Naive thymus-derived CD8-positive, alpha-beta T cell (primary cell): ENCODE results near the gene ZNF223. TPM values are rescaled to one million over a fixed set of nuclear protein-coding genes. Genes with fewer than 3 reads are reported as not detected.

ENCODE experiments used
- ATAC-seq, 2 donors: fragments of 150-1000 bp; cut with Tn5 transposase in 1 of 2; sonication (Bioruptor Pico), chemical (Tn5 transposase) in 1 of 2; 1 replicate in 1 of 2; 2 replicates in 1 of 2; pipeline ENCODE4 v1.10.0; 2021; ENCODE audit warnings: mild to moderate bottlenecking in 2 of 2, moderate library complexity in 2 of 2
- POLR2A ChIA-PET: fragments of 350-600 bp; sonication (Branson Sonifier 250); formaldehyde crosslinking; loops from one replicate; lab custom pipeline; 2021; ENCODE audit warnings: antibody characterized with exemption; lab: Charles Lee
- DNase-seq, 10 donors: peaks; one replicate each; pipeline versions ENCODE4 v3.0.0 to v3.0.0-alpha.2; 2020 to 2022
- H3K27ac Mint-ChIP-seq, 10 donors: one replicate each; pipeline ENCODE4 v1.8.0; 2020 to 2022; ENCODE audit warnings: mild to moderate bottlenecking in 10 of 10, mixed read lengths in 10 of 10, moderate library complexity in 4 of 10, inconsistent platforms in 1 of 10
- H3K27me3 Mint-ChIP-seq, 5 donors: one replicate each; pipeline ENCODE4 v1.8.0; 2021 to 2022; ENCODE audit warnings: mixed read lengths in 5 of 5
- H3K36me3 Mint-ChIP-seq, 3 donors: one replicate each; pipeline ENCODE4 v1.8.0; 2020 to 2022; ENCODE audit warnings: mixed read lengths in 3 of 3, mild to moderate bottlenecking in 2 of 3, inconsistent platforms in 1 of 3
- H3K4me1 Mint-ChIP-seq, 4 donors: one replicate each; pipeline ENCODE4 v1.8.0; 2021 to 2022; ENCODE audit warnings: mixed read lengths in 4 of 4
- H3K4me3 Mint-ChIP-seq, 10 donors: one replicate each; pipeline ENCODE4 v1.8.0; 2020 to 2022; ENCODE audit warnings: mild to moderate bottlenecking in 10 of 10, mixed read lengths in 10 of 10, moderate library complexity in 6 of 10, inconsistent platforms in 1 of 10
- H3K9me3 Mint-ChIP-seq, 9 donors: one replicate each; pipeline ENCODE4 v1.8.0; 2020 to 2022; ENCODE audit warnings: mixed read lengths in 9 of 9, mild to moderate bottlenecking in 3 of 9, inconsistent platforms in 1 of 9, moderate library complexity in 1 of 9
- polyA plus RNA-seq, 3 donors: library from polyadenylated mRNA; unstranded; fragments of 300-500 nt; fragmentation: Illumina TruSeq; gene quantifications; one replicate each; pipeline ENCODE4 v1.2.3, GENCODE V29; 2021
- total RNA-seq, 8 experiments: library from RNA in 2 of 8; stranded (reverse) in 2 of 8; gene quantifications; one replicate each; pipeline ENCODE4 v1.2.3 and lab custom pipeline; 2021 to 2026

Gene ZNF223
- total and polyA plus RNA-seq, 5 experiments from 2014 or later, result 3.2 to 9.7 (median 4.0) TPM

DNA sequence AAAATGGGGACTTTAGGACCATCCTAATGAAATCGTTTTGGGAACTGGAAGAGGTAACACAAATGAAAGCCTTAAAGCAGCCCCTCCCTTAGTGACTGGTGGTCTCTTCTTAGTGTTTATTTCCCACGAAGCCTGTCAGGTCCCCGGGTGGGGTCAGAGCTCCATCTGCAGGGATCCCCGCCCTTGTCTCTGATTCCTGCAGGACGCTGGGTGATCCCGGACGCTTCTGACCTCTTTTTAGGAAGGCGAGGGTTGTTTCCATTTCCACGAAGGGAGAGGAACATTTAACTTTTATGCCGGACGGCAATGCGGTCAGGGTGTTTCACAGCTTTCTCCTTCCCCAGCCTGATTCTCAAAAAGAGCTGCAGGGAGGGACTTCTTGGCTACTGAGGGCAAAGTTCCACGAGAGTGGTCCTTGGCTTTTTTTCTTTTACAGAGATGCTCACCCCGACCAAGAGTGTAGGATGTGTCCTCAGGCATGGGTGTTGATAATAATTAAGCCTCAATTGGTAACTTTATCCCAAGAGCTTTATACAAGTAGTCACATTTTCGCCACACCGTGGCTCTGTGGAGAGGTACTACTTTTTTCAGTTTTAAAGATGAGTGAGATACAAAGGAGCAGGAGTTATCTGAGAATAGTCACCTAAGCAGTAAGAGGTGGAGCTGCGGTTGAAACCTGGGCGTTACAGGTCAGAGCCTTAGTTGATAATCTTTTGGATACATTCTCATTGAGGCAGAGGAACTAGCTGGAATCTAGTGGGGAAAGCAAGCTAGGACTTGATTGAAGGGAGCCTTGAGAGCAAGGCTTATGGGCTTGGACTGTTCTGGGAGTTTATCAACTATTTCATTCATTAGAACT is 20.9 kb downstream of the ZNF223 start:
- H3K27ac Mint-ChIP-seq, result peak overlapping the region in 9 of 10 donors; percentile 19 to 91 (median 82)
- peaks cover 19 to 39% (median 23%) of the 10 kb centered on the region in 3 donors for H3K36me3 Mint-ChIP-seq
- no peak for DNase-seq
- no peaks in the 10 kb centered on the region for H3K27me3 Mint-ChIP-seq
- H3K9me3 Mint-ChIP-seq, result peaks cover 10 to 41% (median 28%) of the 10 kb centered on the region in 9 donors
- H3K4me1 Mint-ChIP-seq, result peaks cover 14 to 37% (median 26%) of the 10 kb centered on the region in 4 donors
- peak overlapping the region; percentile 86 to 95 (median 92) for H3K4me3 Mint-ChIP-seq
- POLR2A ChIA-PET, result interaction anchor here (1.4 to 1.7 kb wide), 2 partner anchors 22 kb away, joined by 5 to 11 read pairs; partner anchors contain the start of gene ZNF224
- no peak for ATAC-seq

DNA sequence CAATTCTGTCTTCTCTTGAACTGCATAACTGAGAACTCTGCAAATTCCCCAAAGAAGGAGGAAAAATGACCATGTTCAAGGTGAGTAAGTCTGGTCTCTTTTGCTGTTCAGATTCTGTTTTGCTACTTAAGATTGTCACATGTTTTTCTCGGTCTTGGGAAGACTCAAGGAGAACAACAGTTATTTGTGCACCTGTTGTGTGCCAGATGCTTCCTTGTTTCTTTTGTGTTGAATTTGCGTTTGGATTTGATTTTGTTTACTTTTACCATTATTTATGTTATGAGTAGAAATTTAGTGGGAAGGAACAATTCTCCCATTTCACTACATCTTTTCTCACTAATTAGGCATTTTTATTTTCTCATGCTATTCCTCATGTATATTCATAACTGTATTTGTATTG is 24.5 kb downstream of the ZNF223 start:
- ATAC-seq (no peak), DNase-seq (no peak)
- POLR2A ChIA-PET, result no interaction called here
- no peaks in the 10 kb centered on the region for H3K27me3 Mint-ChIP-seq
- peaks cover 0 to 10% (median 7%) of the 10 kb centered on the region in 9 donors for H3K9me3 Mint-ChIP-seq
- no peak overlapping the region for H3K4me3 Mint-ChIP-seq
- peaks cover 13 to 33% (median 21%) of the 10 kb centered on the region in 4 donors for H3K4me1 Mint-ChIP-seq
- peaks cover 16 to 40% (median 40%) of the 10 kb centered on the region in 3 donors for H3K36me3 Mint-ChIP-seq
- no peak overlapping the region for H3K27ac Mint-ChIP-seq

- DNase-seq (no peak), ATAC-seq (no peak)
- no peak overlapping the region for H3K27ac Mint-ChIP-seq
- peaks cover 10 to 22% (median 20%) of the 10 kb centered on the region in 3 donors for H3K36me3 Mint-ChIP-seq
- peak overlapping the region in 1 of 10 donors; percentile 50 for H3K4me3 Mint-ChIP-seq
- no peaks in the 10 kb centered on the region for H3K27me3 Mint-ChIP-seq
- H3K9me3 Mint-ChIP-seq, result peaks cover 0 to 7% (median 0%) of the 10 kb centered on the region in 9 donors
- POLR2A ChIA-PET, result no interaction called here
- peaks cover 7 to 21% (median 16%) of the 10 kb centered on the region in 4 donors for H3K4me1 Mint-ChIP-seq
These were observed 40.3 kb downstream of the ZNF223 start for GRCh38 chr19:44092108-44092507.

- ATAC-seq (peak; percentile 81 to 87), DNase-seq (peak; percentile 59 to 89 (median 76))
- peak within 1 kb of the TSS; percentile 84 to 99 (median 98) for H3K4me3 Mint-ChIP-seq
- H3K9me3 Mint-ChIP-seq, result peaks cover 0 to 7% (median 0%) of the 10 kb centered on the region in 9 donors
- H3K27ac Mint-ChIP-seq, result peak within 1 kb of the TSS; percentile 81 to 97 (median 90)
- peaks cover 9 to 29% (median 26%) of the 10 kb centered on the region in 4 donors for H3K4me1 Mint-ChIP-seq
- peaks cover 14 to 29% (median 22%) of the 10 kb centered on the region in 3 donors for H3K36me3 Mint-ChIP-seq
- H3K27me3 Mint-ChIP-seq, result no peaks in the 10 kb centered on the region
- POLR2A ChIA-PET, result interaction anchor here (0.6 to 2.5 kb wide), 9 partner anchors 16 to 1791 kb away, joined by 3 to 11 read pairs (median 4); partner anchors contain the start of genes ZNF226, ZNF230 and ZNF284
These were observed 42.3 kb downstream of the ZNF223 start, which contains the start of gene ZNF224 for GRCh38 chr19:44093931-44094765. Gene ZNF224 (plus strand): TSS chr19:44094361. CDS start chr19:44097874, 3,513 bp downstream.

- POLR2A ChIA-PET, result no interaction called here
- H3K27me3 Mint-ChIP-seq, result no peaks in the 10 kb centered on the region
- H3K4me1 Mint-ChIP-seq, result peaks cover 1 to 12% (median 8%) of the 10 kb centered on the region in 4 donors
- peaks cover 16 to 93% (median 56%) of the 10 kb centered on the region in 9 donors for H3K9me3 Mint-ChIP-seq
- no peak overlapping the region for H3K4me3 Mint-ChIP-seq
- ATAC-seq, result no peak
- no peak overlapping the region for H3K27ac Mint-ChIP-seq
- DNase-seq, result no peak
- H3K36me3 Mint-ChIP-seq, result peaks cover 42 to 67% (median 45%) of the 10 kb centered on the region in 3 donors
These were observed 55.9 kb downstream of the ZNF223 start for GRCh38 chr19:44107751-44108150.

DNA sequence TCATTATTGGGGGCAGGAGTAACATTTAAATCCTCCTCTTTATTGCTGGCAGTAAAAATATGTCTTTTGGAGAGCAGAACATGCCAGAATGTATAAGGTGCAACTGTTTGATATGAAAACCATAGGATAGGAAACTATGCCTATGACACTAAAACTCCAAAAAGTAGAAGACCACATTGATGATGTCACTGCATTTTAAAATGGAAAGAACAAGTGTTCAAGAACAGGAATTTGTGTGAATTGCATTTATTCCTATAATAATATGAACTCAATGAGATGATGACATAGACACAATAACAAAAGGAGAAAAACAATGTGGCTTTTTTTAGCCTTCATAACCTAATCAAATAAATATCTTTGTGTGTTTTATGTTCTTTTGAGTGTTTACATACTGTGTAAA is 57.6 kb downstream of the ZNF223 start:
- no peak for DNase-seq
- POLR2A ChIA-PET, result interaction anchor here (1.4 kb wide), 1 partner anchor 15 kb away, joined by 3 read pairs; no protein-coding TSS in a partner anchor
- Mint-ChIP-seq H3K36me3 (peaks cover 25 to 50% (median 32%) of the 10 kb centered on the region in 3 donors), H3K27me3 (no peaks in the 10 kb centered on the region), H3K9me3 (peaks cover 10 to 76% (median 46%) of the 10 kb centered on the region in 9 donors), H3K4me1 (peaks cover 4 to 27% (median 17%) of the 10 kb centered on the region in 4 donors), H3K27ac (no peak overlapping the region), H3K4me3 (no peak overlapping the region)
- ATAC-seq, result no peak

- peaks cover 8 to 38% (median 31%) of the 10 kb centered on the region in 4 donors for H3K4me1 Mint-ChIP-seq
- DNase-seq, result peak in 1 of 10 donors; percentile 0
These were observed 60.2 kb downstream of the ZNF223 start for GRCh38 chr19:44111910-44112463.

GRCh38 chr19:44112802-44113137 is 60.9 kb downstream of the ZNF223 start:
- H3K36me3 Mint-ChIP-seq, result peaks cover 16 to 35% (median 21%) of the 10 kb centered on the region in 3 donors
- peak overlapping the region; percentile 87 to 97 (median 94) for H3K27ac Mint-ChIP-seq
- POLR2A ChIA-PET, result interaction anchor here (2.1 kb wide), 1 partner anchor 192 kb away, joined by 7 read pairs; the partner anchor contains the start of gene ZNF235

More at GRCh38 chr19:44111910-44112463, 60.2 kb downstream of the ZNF223 start:
- Mint-ChIP-seq H3K4me3 (peak overlapping the region; percentile 1 to 100 (median 99)), H3K36me3 (peaks cover 14 to 36% (median 29%) of the 10 kb centered on the region in 3 donors), H3K27me3 (no peaks in the 10 kb centered on the region), H3K9me3 (peaks cover 6 to 52% (median 33%) of the 10 kb centered on the region in 9 donors), H3K27ac (peak overlapping the region in 2 of 10 donors; percentile 44 to 69)
- POLR2A ChIA-PET, result interaction anchor here (0.8 kb wide), 1 partner anchor 53 kb away, joined by 3 read pairs; the partner anchor contains the start of gene ZNF226
- ATAC-seq, result no peak

GRCh38 chr19:44113138-44113783 is 61.4 kb downstream of the ZNF223 start, which contains the start of gene ZNF225:
Gene ZNF225 (plus strand): TSS chr19:44113399. CDS start chr19:44115828, 2,429 bp downstream.
- Mint-ChIP-seq H3K9me3 (peaks cover 0 to 39% (median 20%) of the 10 kb centered on the region in 9 donors), H3K4me1 (peaks cover 7 to 37% (median 31%) of the 10 kb centered on the region in 4 donors), H3K36me3 (peaks cover 17 to 33% (median 20%) of the 10 kb centered on the region in 3 donors), H3K27ac (peak within 1 kb of the TSS; percentile 87 to 97 (median 94)), H3K27me3 (no peaks in the 10 kb centered on the region), H3K4me3 (peak within 1 kb of the TSS; percentile 96 to 100 (median 100))
- ATAC-seq (peak; percentile 97), DNase-seq (peak; percentile 52 to 92 (median 82))
- POLR2A ChIA-PET, result interaction anchor here (0.8 to 2.1 kb wide), 3 partner anchors 52 to 286 kb away, joined by 3 to 7 read pairs (median 3); partner anchors contain the start of genes ZNF226, ZNF235 and ZNF283

More at GRCh38 chr19:44112802-44113137, 60.9 kb downstream of the ZNF223 start:
- H3K4me1 Mint-ChIP-seq, result peaks cover 7 to 37% (median 31%) of the 10 kb centered on the region in 4 donors
- no peak for ATAC-seq
- peaks cover 0 to 44% (median 25%) of the 10 kb centered on the region in 9 donors for H3K9me3 Mint-ChIP-seq
- DNase-seq, result no peak
- no peaks in the 10 kb centered on the region for H3K27me3 Mint-ChIP-seq
- peak overlapping the region; percentile 96 to 100 (median 100) for H3K4me3 Mint-ChIP-seq

DNA sequence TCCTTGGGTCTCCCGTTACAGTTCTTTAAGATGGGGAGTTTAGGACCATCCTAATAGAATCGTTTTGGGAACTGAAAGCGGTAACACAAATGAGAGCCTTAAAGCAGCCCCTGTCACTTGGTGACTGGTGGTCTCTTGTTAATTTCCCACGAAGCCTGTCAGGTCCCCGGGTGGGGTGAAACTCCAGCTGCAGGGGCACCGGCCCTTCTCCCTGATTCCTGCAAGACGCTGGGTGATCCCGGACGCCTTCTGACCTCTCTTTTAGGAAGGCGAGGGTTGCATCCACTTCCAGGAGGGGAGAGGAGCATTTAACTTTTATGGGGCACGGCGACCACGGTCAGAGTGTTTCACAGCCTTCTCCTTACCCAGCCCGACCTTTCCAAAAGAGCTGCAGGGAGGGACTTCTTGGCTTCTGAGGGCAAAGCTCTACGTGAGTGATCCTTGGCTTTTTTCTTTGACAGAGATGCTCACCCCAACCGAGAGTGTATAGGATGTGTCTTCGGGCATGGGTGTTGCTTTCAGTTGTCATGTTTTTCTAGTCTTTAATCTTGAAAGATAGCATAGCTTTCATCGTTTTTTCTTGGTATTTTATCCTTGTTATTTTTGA is 62.1 kb downstream of the ZNF223 start:
- H3K27ac Mint-ChIP-seq, result peak overlapping the region in 9 of 10 donors; percentile 87 to 97 (median 94)
- peak in 1 of 10 donors; percentile 5 for DNase-seq
- POLR2A ChIA-PET, result interaction anchor here (0.6 to 2.1 kb wide), 5 partner anchors 51 to 1119 kb away, joined by 3 to 7 read pairs (median 3); partner anchors contain the start of genes ZNF226, ZNF235 and ZNF283
- H3K27me3 Mint-ChIP-seq, result no peaks in the 10 kb centered on the region
- peaks cover 0 to 34% (median 18%) of the 10 kb centered on the region in 9 donors for H3K9me3 Mint-ChIP-seq
- peak in 1 of 2 donors; percentile 11 for ATAC-seq
- H3K36me3 Mint-ChIP-seq, result peaks cover 15 to 33% (median 26%) of the 10 kb centered on the region in 3 donors
- H3K4me3 Mint-ChIP-seq, result peak overlapping the region; percentile 96 to 100 (median 100)
- peaks cover 7 to 37% (median 31%) of the 10 kb centered on the region in 4 donors for H3K4me1 Mint-ChIP-seq
